ENCODE measurements around the gene ALOX5.

Gene ALOX5

DNA sequence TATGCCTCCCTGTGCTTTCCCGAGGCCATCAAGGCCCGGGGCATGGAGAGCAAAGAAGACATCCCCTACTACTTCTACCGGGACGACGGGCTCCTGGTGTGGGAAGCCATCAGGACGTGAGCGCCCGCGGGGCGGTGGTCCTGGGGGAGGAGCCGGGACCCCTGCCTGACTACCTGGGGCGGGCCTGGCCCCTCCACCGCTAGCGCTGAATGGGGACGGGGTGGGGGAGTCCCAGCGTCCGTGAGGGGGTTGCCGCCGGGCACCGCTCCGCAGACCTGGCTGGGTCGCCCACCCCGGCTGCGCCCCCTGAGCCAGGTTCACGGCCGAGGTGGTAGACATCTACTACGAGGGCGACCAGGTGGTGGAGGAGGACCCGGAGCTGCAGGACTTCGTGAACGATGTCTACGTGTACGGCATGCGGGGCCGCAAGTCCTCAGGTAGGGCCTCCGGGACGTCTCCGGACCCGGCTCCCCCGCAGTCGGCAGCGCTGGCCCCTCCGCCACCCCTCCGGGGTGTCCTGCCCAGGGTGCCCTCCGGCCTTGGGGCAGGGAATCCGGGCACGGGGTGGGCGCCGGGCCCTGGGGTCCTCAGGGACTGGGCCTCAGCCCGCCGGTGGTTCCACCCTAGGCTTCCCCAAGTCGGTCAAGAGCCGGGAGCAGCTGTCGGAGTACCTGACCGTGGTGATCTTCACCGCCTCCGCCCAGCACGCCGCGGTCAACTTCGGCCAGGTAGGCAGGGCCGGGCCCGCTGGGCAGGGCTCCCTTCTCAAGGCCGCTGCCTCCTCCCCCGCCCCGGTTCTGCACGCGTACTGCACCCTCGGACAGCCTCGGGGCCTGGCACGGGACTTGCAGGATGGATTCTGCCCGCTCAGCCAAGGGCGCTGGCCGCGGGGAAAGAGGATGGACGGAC, 69.3 kb downstream of the ALOX5 start:
- Histone ChIP-seq H3K4me3 (ENCODE audit: low read depth, low read length) (no peak overlapping the region), H3K27me3 (peaks cover 4% of the 10 kb centered on the region), H3K9me3 (no peaks in the 10 kb centered on the region), H3K4me1 (no peaks in the 10 kb centered on the region), H3K36me3 (no peaks in the 10 kb centered on the region)
- no peak for DNase-seq
- TF ChIP-seq, protein P1, sequence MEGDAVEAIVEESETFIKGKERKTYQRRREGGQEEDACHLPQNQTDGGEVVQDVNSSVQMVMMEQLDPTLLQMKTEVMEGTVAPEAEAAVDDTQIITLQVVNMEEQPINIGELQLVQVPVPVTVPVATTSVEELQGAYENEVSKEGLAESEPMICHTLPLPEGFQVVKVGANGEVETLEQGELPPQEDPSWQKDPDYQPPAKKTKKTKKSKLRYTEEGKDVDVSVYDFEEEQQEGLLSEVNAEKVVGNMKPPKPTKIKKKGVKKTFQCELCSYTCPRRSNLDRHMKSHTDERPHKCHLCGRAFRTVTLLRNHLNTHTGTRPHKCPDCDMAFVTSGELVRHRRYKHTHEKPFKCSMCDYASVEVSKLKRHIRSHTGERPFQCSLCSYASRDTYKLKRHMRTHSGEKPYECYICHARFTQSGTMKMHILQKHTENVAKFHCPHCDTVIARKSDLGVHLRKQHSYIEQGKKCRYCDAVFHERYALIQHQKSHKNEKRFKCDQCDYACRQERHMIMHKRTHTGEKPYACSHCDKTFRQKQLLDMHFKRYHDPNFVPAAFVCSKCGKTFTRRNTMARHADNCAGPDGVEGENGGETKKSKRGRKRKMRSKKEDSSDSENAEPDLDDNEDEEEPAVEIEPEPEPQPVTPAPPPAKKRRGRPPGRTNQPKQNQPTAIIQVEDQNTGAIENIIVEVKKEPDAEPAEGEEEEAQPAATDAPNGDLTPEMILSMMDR (IDR thresholded peaks at IDR 0.05; ENCODE audit: low read depth, low read length): no peak

DNA sequence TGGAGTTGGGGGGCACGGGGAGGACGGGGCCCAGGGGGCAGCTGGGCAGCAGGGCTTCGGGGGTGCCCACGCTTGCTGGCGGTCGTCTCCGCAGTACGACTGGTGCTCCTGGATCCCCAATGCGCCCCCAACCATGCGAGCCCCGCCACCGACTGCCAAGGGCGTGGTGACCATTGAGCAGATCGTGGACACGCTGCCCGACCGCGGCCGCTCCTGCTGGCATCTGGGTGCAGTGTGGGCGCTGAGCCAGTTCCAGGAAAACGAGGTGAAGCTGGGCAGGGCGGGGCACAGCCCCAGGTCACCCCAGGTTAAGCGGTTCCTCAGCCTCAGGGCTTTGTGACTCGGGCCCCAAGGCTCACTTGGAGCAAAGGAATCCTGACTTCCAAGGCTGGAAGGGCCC, 70.0 kb downstream of the ALOX5 start:
- TF ChIP-seq, protein P1 (IDR thresholded peaks at IDR 0.05; ENCODE audit: low read depth, low read length): no peak
- no peaks in the 10 kb centered on the region for H3K4me1 ChIP-seq
- peaks cover 4% of the 10 kb centered on the region; the same call in 1 of the 2 replicates for H3K27me3 ChIP-seq
- no peak overlapping the region for H3K4me3 ChIP-seq (ENCODE audit: low read depth, low read length)
- H3K36me3 ChIP-seq: no peaks in the 10 kb centered on the region
- no peaks in the 10 kb centered on the region for H3K9me3 ChIP-seq
- DNase-seq: no peak

DNA sequence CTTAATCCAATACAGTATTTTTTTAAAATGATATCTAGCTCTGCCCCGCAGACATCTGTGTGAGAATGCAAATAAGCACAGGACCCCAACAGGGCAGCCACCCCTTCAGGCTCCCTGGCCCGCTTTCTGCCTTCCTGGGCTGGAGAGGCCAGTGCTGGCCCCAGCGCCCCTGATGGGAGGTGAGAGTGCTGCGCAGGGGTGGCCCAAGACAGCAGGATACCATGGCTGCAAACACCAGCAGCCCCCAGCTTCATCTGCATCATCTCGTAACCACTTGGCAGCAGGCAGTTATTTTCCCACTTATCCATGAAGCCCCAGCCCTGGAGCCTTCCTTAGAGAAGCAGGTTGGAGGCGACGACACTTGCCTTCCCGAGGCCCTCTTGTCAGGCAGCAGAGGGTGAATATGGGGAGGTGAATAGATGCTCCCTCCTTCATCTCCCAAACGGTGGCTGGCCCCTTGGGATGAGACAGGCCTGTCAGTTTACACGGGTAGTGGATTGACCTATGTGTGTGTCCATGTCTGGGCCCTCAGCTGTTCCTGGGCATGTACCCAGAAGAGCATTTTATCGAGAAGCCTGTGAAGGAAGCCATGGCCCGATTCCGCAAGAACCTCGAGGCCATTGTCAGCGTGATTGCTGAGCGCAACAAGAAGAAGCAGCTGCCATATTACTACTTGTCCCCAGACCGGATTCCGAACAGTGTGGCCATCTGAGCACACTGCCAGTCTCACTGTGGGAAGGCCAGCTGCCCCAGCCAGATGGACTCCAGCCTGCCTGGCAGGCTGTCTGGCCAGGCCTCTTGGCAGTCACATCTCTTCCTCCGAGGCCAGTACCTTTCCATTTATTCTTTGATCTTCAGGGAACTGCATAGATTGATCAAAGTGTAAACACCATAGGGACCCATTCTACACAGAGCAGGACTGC, 71.2 kb downstream of the ALOX5 start:
- H3K9me3 ChIP-seq: no peaks in the 10 kb centered on the region

DNA sequence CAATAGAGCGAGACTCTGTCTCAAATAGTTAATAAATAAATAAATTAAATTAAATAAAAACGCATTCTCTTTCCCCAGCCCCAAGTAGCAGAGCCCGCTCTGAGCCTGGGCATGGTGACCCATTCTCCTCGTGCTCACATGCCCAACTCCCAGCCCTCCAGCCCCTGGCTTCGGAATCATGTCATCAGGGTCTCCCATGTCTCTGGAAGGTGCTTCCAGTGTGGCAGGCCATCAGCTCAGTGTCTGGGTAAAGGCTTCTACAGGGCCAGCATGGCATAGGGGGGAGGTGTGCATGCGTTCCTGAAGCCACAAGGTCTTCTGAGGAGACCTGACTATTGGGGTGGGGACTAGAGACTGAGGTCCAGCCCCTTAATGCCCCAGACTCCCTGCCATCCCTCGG, 72.8 kb downstream of the ALOX5 start:
- DNase-seq: no peak

More for the DNA sequence above, 71.2 kb downstream of the ALOX5 start:
- Histone ChIP-seq H3K27me3 (no peaks in the 10 kb centered on the region), H3K36me3 (no peaks in the 10 kb centered on the region), H3K4me1 (no peaks in the 10 kb centered on the region), H3K4me3 (ENCODE audit: low read depth, low read length) (no peak overlapping the region)
- DNase-seq: no peak
- TF ChIP-seq, protein P1 (IDR thresholded peaks at IDR 0.05; ENCODE audit: low read depth, low read length): no peak

DNA sequence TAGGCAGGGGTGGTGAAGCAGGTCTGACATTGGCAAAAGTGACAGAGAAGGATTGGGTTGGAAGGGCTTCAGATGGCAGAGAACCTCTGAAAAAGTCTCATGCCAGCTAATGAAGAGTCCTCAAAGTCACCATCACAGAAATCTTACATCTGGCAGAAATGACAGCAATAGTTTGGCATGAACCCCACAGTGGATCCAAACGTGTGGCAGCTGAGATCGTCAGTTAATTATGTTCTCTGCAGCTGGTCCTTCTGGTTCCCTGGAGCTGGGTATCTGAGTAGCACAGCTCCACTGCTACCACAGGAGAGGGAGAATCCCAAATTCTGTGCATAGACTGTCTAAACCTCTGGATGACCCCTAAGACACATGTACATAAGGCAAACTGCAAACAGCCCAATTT, 73.4 kb downstream of the ALOX5 start:
- TF ChIP-seq, protein P1 (IDR thresholded peaks at IDR 0.05; ENCODE audit: low read depth, low read length): no peak
- no peaks in the 10 kb centered on the region for H3K9me3 ChIP-seq
- no peaks in the 10 kb centered on the region for H3K27me3 ChIP-seq
- no peak overlapping the region for H3K4me3 ChIP-seq (ENCODE audit: low read depth, low read length)
- H3K36me3 ChIP-seq: no peaks in the 10 kb centered on the region
- no peak for DNase-seq
- H3K4me1 ChIP-seq: no peaks in the 10 kb centered on the region

More for the DNA sequence above, 72.8 kb downstream of the ALOX5 start:
- TF ChIP-seq, protein P1 (IDR thresholded peaks at IDR 0.05; ENCODE audit: low read depth, low read length): no peak
- H3K4me3 ChIP-seq (ENCODE audit: low read depth, low read length): no peak overlapping the region
- no peaks in the 10 kb centered on the region for H3K9me3 ChIP-seq
- H3K36me3 ChIP-seq: no peaks in the 10 kb centered on the region
- no peaks in the 10 kb centered on the region for H3K4me1 ChIP-seq
- H3K27me3 ChIP-seq: no peaks in the 10 kb centered on the region

All from BE2C (cell line).